Measurements from ENCODE around the gene SCGB1D4. TPM values are rescaled to one million over a fixed set of nuclear protein-coding genes. Genes with fewer than 3 reads are reported as not detected.
"Not testable (repeated sequence)": the region's sequence is repeated elsewhere in the genome, so short reads cannot be mapped to it uniquely, and the experiment has no call there.

Gene SCGB1D4
- not detected for polyA plus RNA-seq (ENCODE audit: insufficient read length in 3 of 3)

- no peak for DNase-seq (ENCODE audit: low read depth in 3 of 3, low spot score in 2 of 3)
Measured at GRCh38 chr11:62298975-62299374, at the start of gene SCGB1D4. Gene SCGB1D4, minus strand, starts transcription at chr11:62299075. Its CDS starts 65 bp downstream, at chr11:62299010.

DNA sequence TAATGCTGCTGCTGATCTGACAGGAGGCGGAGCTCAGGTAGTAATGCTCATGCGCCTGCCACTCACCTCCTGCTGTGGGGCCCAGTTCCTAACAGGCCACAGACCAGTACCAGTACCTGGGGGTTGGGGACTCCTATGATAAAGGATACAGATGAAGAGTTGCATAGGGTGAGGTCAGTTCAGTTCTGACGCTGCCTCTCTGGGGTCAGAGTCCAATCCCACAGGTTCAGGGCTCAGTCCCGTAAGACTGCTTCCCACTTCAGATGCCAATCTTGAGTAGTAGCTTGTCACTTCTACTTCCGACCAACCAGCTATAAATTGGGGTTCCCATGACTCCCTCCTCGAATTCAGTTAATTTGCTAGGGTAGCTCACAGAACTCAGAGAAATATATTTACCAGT is 47.0 kb upstream of the SCGB1D4 start:
- no peak for DNase-seq (ENCODE audit: low read depth in 3 of 3, low spot score in 2 of 3)

DNA sequence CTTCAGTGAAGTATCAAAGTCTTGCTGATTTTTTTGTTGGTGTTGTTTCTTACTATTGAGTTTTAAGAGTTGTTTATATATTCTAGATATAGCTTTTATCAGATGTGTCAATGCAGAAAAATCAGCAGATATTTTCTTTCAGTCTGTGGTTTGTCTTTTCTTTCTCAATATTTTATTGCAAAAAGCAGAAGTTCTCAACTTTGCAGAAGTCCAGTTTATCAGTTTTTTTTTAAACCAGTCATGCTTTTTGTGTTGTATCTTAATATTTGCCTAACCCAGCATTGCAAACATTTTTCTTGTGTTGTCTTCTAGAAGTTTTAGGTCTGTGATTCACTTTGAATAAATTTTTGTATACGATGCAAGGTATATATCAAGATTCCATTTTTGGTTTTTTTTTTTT is 45.3 kb upstream of the SCGB1D4 start:
- no peak for DNase-seq (ENCODE audit: low read depth in 3 of 3, low spot score in 2 of 3)

DNA sequence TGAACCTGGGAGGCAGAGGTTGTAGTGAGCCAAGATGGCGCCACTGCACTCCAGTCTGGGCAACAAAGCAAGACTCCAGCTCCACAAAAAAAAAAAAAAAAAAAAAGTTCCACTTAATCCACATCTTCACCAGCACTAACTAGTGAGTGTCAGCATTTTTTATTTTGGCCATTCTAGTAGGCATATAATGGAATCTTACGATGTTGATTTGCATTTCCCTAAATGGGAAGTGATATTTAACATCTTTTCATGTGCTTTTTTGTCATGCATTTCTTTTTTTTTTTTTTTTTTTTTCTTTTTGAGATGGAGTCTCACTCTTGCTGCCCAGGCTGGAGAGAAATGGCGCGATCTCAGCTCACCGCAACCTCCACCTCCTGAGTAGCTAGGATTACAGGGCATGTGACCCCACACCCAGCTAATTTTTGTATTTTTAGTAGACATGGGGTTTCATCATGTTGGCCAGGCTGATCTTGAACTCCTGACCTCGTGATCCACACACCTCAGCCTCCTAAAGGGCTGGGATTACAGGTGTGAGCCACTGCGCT is 44.8 kb upstream of the SCGB1D4 start:
- not testable (repeated sequence) for DNase-seq (ENCODE audit: low read depth in 3 of 3, low spot score in 2 of 3)

DNA sequence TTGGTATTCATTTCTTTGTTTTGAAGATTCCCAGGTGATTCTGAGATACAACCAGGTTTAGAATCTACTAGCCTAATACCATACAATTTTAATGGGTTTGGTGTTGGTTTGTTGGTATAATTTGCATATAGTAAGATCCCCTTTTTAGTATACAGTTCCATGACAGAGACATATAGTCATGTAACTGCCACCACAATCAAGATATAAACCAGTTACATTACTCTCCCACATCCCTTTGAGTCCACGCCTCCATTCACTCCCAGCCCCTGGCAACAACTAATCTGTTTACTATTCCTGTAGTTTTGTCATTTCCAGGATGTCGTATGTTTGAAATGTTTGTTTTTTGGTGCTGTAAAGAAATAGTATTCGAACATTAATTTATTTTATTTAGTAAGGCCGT is 42.7 kb upstream of the SCGB1D4 start:
- no peak for DNase-seq (ENCODE audit: low read depth in 3 of 3, low spot score in 2 of 3)

DNA sequence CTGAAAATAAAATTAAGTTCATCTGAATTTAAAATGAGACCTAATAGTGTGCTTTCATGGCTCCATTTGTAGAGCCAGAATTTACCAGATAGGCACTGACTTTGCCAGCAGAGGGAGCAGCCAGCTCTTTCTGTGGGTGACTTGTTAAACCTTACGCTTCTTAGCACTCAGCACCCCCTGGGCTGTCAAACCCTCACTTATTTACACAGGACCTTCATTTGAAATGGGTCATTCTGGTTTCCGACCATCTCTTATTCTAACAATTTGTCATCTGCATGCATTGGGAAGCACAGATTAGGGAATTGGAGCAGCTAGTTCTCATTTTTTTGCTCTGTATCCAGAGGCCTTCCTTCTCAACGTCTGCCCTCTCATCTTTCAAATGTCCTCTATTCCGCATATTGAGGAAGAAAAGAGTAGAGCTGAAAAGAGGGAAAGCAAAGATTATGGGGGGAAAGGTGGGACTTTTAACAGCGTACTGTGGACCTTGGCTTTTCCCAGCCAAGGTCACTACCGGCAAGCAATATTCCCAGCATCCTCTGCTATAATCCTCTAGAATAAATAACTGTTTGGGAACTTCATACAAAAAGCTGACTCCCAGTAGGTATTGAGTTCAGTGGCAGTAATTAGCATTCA is 41.5 kb upstream of the SCGB1D4 start:
- no peak for DNase-seq (ENCODE audit: low read depth in 3 of 3, low spot score in 2 of 3)

DNA sequence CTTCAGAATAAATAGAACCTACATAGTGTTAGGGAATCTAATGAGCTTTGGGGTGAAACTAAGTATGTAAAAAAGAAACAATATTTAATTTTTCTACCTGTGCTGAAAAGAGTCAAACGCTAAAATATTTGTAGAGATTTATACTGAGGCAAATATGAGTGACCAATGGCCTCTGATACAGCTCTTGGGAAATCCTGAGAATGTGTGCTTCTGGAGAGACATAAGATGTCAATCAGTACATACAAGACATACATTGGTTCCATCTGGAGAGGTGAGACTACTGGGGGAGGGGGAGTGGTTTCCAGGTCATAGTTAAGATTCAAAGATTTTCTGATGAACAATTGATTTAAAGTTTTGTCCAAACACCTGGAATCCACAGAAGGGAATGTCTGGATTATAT is 39.3 kb upstream of the SCGB1D4 start:
- no peak for DNase-seq (ENCODE audit: low read depth in 3 of 3, low spot score in 2 of 3)

DNA sequence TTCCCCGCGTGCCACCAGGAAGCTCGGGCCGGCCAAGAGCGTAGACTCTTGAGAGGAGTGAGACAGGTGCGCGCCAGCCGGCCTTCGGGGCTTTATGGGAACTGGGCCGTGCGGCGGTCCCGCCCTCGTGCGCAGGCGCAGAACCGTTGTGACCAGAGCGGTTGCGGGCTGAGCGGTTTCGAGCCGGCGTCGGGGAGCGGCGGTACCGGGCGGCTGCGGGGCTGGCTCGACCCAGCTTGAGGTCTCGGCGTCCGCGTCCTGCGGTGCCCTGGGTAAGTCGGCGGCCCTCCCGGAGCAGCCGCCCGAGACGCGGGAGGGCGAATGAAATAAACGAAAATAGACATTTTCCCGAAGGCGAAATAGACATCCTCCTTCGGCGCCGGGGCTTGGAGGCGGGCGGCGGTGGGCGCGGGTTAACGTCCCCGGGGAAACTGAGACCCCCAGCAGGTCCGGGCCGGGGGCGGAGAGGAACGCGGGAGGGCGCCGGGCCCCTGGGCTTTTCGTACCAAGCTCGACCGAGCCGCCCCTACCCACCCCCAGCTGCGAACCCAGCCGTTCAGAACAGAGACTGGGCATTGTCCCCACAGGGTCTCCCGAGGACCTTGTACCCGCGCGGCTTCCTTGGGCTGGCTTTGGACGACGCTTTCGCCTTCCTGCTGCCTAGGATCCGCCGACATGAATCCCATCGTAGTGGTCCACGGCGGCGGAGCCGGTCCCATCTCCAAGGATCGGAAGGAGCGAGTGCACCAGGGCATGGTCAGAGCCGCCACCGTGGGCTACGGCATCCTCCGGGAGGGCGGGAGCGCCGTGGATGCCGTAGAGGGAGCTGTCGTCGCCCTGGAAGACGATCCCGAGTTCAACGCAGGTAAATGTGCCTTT is 38.7 kb upstream of the SCGB1D4 start, which contains the start of gene ASRGL1:
ASRGL1 (plus strand) TSS at position 146 of the 879 bp plus-strand sequence; CDS start at position 676, 530 bp downstream.
- DNase-seq (ENCODE audit: low read depth in 3 of 3, low spot score in 2 of 3) = peak in 1 of 3 donors; percentile 65

DNA sequence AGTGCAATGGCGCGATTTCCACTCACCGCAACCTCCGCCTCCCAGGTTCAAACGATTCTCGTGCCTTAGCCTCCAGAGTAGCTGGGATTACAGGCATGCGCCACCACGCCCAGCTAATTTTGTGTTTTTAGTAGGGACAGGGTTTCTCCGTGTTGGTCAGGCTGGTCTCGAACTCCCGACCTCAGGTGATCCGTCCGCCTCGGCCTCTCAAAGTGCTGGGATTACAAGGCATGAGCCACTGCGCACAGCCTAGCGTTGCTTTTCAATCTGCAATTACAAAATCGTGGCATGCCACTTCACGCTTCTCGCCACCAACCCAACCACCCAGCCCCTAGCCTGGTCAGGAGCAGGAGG is 38.1 kb upstream of the SCGB1D4 start:
- not testable (repeated sequence) for DNase-seq (ENCODE audit: low read depth in 3 of 3, low spot score in 2 of 3)

DNA sequence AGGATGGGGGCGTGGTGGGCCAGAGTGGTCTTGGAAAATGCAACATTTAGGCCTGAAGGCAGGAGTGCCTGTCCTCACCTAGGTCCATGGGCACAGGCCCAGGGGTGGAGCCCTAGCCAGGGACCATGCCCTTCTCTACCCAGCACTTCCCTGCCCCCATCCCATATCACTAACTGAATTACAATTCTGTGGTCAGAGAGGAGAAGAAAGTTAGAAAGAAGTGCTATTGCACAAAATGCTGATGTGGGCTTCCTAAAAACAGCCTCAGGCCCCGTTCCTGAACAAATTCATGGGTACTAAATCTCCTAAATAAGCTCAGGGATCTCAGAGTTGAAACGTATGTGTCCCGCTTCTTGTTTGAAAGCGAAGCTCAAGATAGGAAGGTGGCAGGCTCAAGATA is 34.9 kb upstream of the SCGB1D4 start:
- DNase-seq (ENCODE audit: low read depth in 3 of 3, low spot score in 2 of 3) = no peak

DNA sequence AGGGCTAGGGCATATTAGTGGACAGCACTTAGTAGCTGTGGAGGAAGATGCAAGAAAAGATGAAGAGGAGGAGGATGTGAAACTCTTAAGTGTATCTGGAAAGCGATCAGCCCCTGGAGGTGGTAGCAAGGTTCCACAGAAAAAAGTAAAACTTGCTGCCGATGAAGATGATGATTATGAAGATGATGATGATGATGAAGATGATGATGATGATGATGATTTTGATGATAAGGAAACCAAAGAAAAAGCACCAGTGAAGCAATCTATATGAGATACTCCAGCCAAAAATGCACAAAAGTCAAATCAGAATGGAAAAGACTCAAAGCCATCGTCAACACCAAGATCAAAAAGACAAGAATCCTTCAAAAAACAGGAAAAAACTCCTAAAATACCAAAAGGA is 32.4 kb upstream of the SCGB1D4 start:
- DNase-seq (ENCODE audit: low read depth in 3 of 3, low spot score in 2 of 3) = not testable (repeated sequence)

DNA sequence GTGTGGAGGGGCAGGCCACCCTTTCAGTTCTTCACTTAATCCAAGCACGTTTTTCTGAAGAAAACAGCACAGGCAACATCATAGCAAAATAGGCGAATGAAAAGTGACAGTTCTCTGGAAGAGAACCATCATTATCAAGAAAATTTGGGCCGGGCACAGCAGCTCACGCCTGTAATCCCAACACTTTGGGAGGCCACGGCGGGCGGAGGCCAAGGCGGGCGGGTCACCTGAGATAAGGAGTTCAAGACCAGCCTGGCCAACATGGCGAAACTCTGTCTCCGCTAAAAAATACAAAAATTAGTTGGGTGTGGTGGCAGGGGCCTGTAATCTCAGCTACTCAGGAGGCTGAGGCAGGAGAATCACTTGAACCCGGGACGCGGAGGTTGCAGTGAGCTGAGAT is 28.7 kb upstream of the SCGB1D4 start:
- DNase-seq (ENCODE audit: low read depth in 3 of 3, low spot score in 2 of 3) = not testable (repeated sequence)

DNA sequence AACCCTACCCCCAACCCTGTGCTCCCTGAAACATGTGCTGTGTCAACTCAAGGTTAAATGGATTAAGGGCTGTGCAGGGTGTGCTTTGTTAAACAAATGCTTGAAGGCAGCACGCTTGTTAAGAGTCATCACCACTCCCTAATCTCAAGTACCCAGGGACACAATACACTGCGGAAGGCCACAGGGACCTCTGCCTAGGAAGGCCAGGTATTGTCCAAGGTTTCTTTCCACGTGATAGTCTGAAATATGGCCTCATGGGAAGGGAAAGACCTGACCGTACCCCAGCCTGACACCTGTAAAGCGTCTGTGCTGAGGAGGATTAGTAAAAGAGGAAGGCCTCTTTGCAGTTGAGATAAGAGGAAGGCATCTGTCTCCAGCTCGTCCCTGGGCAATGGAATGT is 27.8 kb upstream of the SCGB1D4 start:
- not testable (repeated sequence) for DNase-seq (ENCODE audit: low read depth in 3 of 3, low spot score in 2 of 3)

DNA sequence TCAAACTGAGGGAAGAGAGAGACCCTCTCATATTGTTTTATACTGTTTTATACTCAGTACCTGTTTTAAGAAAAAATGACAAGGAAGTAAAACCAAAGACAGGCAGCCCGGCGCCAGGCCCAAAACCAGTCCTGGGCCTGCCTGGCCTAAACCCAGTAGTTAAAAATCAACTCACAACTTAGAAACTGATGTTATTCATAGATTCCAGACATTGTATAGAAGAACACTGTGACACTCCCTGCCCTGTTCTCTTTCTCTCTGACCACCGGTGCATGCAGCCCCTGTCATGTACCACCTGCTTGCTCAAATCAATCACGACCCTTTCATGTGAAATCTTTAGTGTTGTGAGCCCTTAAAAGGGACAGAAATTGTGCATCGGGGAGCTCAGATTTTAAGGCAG is 26.9 kb upstream of the SCGB1D4 start:
- DNase-seq (ENCODE audit: low read depth in 3 of 3, low spot score in 2 of 3) = not testable (repeated sequence)

- DNase-seq (ENCODE audit: low read depth in 3 of 3, low spot score in 2 of 3) = no peak
Measured at GRCh38 chr11:62324731-62325556, 26.1 kb upstream of the SCGB1D4 start.

DNA sequence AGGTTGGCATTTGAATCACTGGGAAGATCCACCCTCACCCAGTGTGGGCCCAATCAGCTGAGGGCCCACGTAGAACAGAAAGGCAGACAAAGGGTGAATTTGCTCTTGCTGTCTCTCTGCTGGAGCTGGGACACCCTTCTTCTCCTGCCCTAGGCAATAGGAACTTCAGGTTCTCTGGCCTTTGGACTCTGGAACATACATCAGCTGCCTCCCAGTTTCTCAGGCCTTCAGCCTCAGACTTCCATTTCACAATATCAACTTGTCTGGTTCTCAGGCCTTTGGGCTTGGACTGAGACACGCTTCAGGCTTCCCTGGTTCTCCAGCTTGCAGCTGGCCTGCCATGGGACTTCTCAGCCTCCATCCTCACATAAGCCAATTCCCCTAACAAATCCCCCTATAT is 23.6 kb upstream of the SCGB1D4 start:
- no peak for DNase-seq (ENCODE audit: low read depth in 3 of 3, low spot score in 2 of 3)

- DNase-seq (ENCODE audit: low read depth in 3 of 3, low spot score in 2 of 3) = no peak
Measured at GRCh38 chr11:62315431-62315830, 16.6 kb upstream of the SCGB1D4 start.

DNA sequence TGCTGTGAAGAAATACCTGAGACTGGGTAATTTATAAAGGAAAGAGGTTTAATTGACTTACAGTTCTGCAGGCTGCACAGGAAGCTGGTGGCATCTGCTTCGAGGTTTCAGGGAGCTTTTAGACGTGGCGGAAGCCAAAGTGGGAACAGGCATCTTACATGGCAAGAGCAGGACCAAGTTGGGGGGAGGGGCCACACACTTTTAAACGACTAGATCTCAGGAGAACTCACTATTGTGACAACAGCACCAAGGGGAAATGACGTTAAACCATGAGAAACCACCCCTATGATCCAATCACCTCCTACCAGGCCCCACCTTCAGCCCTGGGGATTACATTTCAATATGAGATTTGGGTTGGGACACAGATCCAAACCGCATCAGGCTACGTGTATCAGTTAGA is 11.1 kb upstream of the SCGB1D4 start:
- no peak for DNase-seq (ENCODE audit: low read depth in 3 of 3, low spot score in 2 of 3)

GRCh38 chr11:62307950-62308349 is 9.1 kb upstream of the SCGB1D4 start:
- DNase-seq (ENCODE audit: low read depth in 3 of 3, low spot score in 2 of 3) = no peak

DNA sequence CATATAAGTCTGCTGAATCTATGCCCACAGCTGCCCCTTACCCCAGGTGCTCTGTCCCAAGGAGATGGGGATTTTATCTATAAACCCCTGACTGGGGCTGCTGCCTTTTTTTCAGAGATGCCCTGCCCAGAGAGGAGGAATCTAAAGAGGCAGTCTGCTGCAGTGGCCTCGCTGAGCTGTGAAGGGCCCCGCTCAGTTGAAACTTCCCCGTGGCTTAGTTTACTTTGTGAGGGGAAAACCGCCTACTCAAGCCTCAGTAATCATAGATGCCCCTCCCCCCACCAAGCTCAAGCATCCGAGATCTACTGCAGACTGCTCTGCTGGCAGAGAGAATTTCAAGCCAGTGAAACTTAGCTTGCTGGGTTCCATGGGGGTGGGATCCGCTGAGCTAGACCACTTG is 7.4 kb upstream of the SCGB1D4 start:
- DNase-seq (ENCODE audit: low read depth in 3 of 3, low spot score in 2 of 3) = no peak

DNA sequence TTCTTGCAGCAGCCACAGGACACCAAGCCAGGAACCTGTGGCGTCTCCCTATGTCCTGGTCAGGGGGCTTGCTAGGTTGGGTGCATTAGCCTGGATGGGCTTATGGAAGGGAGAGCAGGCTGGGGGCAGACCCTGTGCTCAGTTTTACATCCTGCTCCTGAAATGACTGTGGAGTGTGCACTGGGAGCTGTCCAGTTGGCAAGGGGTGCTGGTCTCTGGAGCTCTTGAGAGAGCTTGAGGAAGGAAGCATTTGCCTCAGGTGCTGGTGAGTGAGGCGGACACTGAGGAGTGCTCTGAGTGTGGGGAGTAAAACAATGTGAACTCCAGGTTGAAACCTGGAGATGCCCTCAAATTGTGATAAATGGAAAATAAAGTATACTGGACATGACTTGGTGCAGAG is 3.4 kb downstream of the SCGB1D4 start:
- DNase-seq (ENCODE audit: low read depth in 3 of 3, low spot score in 2 of 3) = peak; percentile 18 to 29 (median 23)
